GM23248 (cell line): ENCODE measurements around the gene ALKAL2. TPM values are rescaled to one million over a fixed set of nuclear protein-coding genes. Genes with fewer than 3 reads are reported as not detected.

Source experiments
- DNase-seq: peaks from one replicate; pipeline ENCODE4 v3.0.0-alpha.2; 2015
- H2AFZ ChIP-seq: fragments of 200-600 bp; sonication (generic); 2 replicates; pipeline ENCODE4 v1.6.1; 2016; ENCODE audit warnings: antibody characterized with exemption
- H3F3A ChIP-seq: fragments of 200-600 bp; sonication (generic); 2 replicates; pipeline ENCODE4 v1.6.1; 2016; ENCODE audit warnings: mild to moderate bottlenecking, antibody characterized with exemption, mixed run types; ENCODE audit not compliant: insufficient read depth
- H3K27ac ChIP-seq: fragments of 200-600 bp; sonication (generic); 2 replicates; pipeline ENCODE4 v1.5.1; 2016; ENCODE audit warnings: mild to moderate bottlenecking
- H3K27me3 ChIP-seq: fragments of 200-600 bp; sonication (generic); replicated peaks from 2 replicates; pipeline ENCODE4 v1.6.1; 2016; ENCODE audit warnings: mild to moderate bottlenecking; ENCODE audit not compliant: insufficient read depth
- H3K36me3 ChIP-seq: fragments of 200-600 bp; sonication (generic); 2 replicates; pipeline ENCODE4 v1.6.1; 2016; ENCODE audit warnings: low read depth, mild to moderate bottlenecking
- H3K4me1 ChIP-seq: fragments of 200-600 bp; sonication (generic); 2 replicates; pipeline ENCODE4 v1.6.1; 2016; ENCODE audit warnings: mild to moderate bottlenecking; ENCODE audit not compliant: insufficient read depth
- H3K4me2 ChIP-seq: fragments of 200-600 bp; sonication (generic); one replicate; pipeline ENCODE4 v1.6.1; 2016; ENCODE audit warnings: mild to moderate bottlenecking; ENCODE audit not compliant: unreplicated experiment
- H3K4me3 ChIP-seq: fragments of 200-600 bp; sonication (generic); 2 replicates; pipeline ENCODE4 v1.5.1; 2016; ENCODE audit warnings: mild to moderate bottlenecking
- H3K79me2 ChIP-seq: fragments of 200-600 bp; sonication (generic); 2 replicates; pipeline ENCODE4 v1.6.1; 2016; ENCODE audit warnings: mild to moderate bottlenecking; ENCODE audit not compliant: insufficient read depth
- H3K9ac ChIP-seq: fragments of 200-600 bp; sonication (generic); 2 replicates; pipeline ENCODE4 v1.6.1; 2016; ENCODE audit warnings: mild to moderate bottlenecking
- H3K9me2 ChIP-seq: fragments of 200-600 bp; sonication (generic); 2 replicates; pipeline ENCODE4 v1.6.1; 2016; ENCODE audit warnings: mixed run types, mild to moderate bottlenecking, moderate library complexity; ENCODE audit not compliant: insufficient read depth
- H3K9me3 ChIP-seq: fragments of 200-600 bp; sonication (generic); one replicate; pipeline ENCODE4 v1.6.1; 2017; ENCODE audit warnings: low read depth
- H4K20me1 ChIP-seq: fragments of 200-600 bp; sonication (generic); 2 replicates; pipeline ENCODE4 v1.6.0; 2016; ENCODE audit not compliant: insufficient read depth
- EZH2 ChIP-seq: fragments of 200-600 bp; sonication (generic); IDR thresholded peaks from 2 replicates; pipeline ENCODE4 v1.6.1; 2018; ENCODE audit warnings: antibody characterized with exemption, mild to moderate bottlenecking; ENCODE audit not compliant: insufficient read depth, poor library complexity, severe bottlenecking
- EZH2phosphoT487 ChIP-seq: fragments of 200-600 bp; sonication (generic); IDR thresholded peaks from 2 replicates; pipeline ENCODE4 v1.6.1; 2018; ENCODE audit warnings: antibody characterized with exemption, moderate library complexity, mild to moderate bottlenecking, low read depth; ENCODE audit not compliant: insufficient read depth
- WGBS, 2 experiments: methylation state at CpG; one replicate each; pipeline ENCODE4 v1.1.6; 2015 to 2017; ENCODE audit warnings: low lambda C conversion rate in 2 of 2, low coverage in 1 of 2; ENCODE audit errors: missing lambda C conversion rate in 2 of 2; 5-methylcytosine and 5-hydroxymethylcytosine counted together
- in situ Hi-C: fragments of 300-500 bp; cut with MboI; formaldehyde crosslinking; loops from 2 replicates; pipeline ENCODE4 v1.15.0; 2020
- polyA plus RNA-seq: library from polyadenylated mRNA; unstranded; fragments of >200 nt; fragmentation: Nextera tagmentation; extraction: Ambion mirVana; gene quantifications from 2 replicates; pipeline ENCODE4 v1.2.1, GENCODE V29; 2016
- total RNA-seq: library from RNA; depleted of rRNA; stranded (reverse); fragments of >200 nt; shearing (Covaris generic); gene quantifications from 2 replicates; pipeline ENCODE4 v1.2.3, GENCODE V29; 2014

ALKAL2 gene
- total and polyA plus RNA-seq, 2 experiments from 2014 or later: not detected

DNA sequence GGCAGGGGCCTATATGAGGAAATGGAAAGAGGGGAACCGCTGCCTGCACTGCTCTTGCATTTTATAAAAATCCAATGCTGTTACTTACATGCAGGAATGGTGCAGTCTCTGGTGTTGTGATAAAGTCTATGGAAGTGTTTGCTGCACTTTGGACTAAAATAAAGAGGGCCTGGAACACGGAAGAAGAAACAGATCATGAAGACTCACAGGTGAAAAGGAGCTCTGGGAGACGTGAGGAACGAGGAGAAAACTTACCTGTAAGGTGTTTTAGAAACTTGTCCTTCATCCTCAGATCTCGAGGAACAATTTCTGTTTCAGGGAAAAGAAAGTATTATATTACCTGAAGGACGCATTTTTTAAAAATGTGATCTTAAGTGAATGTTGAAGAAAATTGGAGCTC, 1.9 kb downstream of the ALKAL2 start:
- Histone ChIP-seq H3K27ac (no peak overlapping the region), H4K20me1 (no peaks in the 10 kb centered on the region), H3K9me3 (no peaks in the 10 kb centered on the region), H3F3A (peaks cover 37% of the 10 kb centered on the region), H3K4me2 (peak overlapping the region; percentile 35), H3K9ac (no peak overlapping the region), H3K27me3 (peaks cover 4% of the 10 kb centered on the region; the same call in 1 of the 2 replicates), H3K79me2 (no peaks in the 10 kb centered on the region), H3K4me1 (peaks cover 24% of the 10 kb centered on the region), H3K36me3 (no peaks in the 10 kb centered on the region), H2AFZ (no peak overlapping the region), H3K9me2 (no peaks in the 10 kb centered on the region), H3K4me3 (no peak overlapping the region)
- TF ChIP-seq EZH2phosphoT487: no peak
- no peak for TF ChIP-seq EZH2
- no peak for DNase-seq
- in situ Hi-C loops: no loop called here
- 80 to 83% methylated on average over 6 of the region's 6 CpGs for WGBS, 2 experiments

DNA sequence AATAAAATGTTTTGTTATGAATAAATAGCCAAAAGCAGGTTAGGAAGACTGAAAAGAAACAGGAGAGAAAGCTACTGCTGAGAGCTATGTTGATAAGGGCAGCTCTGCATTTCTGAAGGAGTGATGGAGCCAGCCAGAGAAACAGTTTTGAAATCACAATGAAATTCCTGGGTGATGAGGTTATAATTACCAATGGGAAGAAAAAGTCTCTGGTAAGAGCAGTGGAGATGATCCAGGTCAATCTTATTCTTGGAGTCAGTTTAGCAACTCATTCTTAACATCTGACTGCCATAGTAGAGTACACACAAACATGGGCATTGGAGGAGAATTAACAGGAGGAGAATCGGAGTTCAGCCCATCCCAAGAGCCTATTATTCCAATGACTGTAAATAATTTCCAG, 2.4 kb downstream of the ALKAL2 start:
- H2AFZ ChIP-seq: no peak overlapping the region
- H3K4me2 ChIP-seq: peak overlapping the region; percentile 35
- H3K9ac ChIP-seq: no peak overlapping the region
- H3K79me2 ChIP-seq: no peaks in the 10 kb centered on the region
- H3K9me2 ChIP-seq: no peaks in the 10 kb centered on the region
- H3K4me1 ChIP-seq: peaks cover 24% of the 10 kb centered on the region
- no peaks in the 10 kb centered on the region for H3K9me3 ChIP-seq
- H3K4me3 ChIP-seq: no peak overlapping the region
- in situ Hi-C loops: no loop called here
- peaks cover 4% of the 10 kb centered on the region; the same call in 1 of the 2 replicates for H3K27me3 ChIP-seq
- H3K27ac ChIP-seq: peak overlapping the region; percentile 44
- H3F3A ChIP-seq: peaks cover 37% of the 10 kb centered on the region
- WGBS, 2 experiments: 3 to 19% methylated on average over 1 of the region's 1 CpG
- peak; percentile 86 for DNase-seq
- H4K20me1 ChIP-seq: no peaks in the 10 kb centered on the region
- no peak for TF ChIP-seq EZH2phosphoT487
- TF ChIP-seq EZH2: no peak
- H3K36me3 ChIP-seq: no peaks in the 10 kb centered on the region

DNA sequence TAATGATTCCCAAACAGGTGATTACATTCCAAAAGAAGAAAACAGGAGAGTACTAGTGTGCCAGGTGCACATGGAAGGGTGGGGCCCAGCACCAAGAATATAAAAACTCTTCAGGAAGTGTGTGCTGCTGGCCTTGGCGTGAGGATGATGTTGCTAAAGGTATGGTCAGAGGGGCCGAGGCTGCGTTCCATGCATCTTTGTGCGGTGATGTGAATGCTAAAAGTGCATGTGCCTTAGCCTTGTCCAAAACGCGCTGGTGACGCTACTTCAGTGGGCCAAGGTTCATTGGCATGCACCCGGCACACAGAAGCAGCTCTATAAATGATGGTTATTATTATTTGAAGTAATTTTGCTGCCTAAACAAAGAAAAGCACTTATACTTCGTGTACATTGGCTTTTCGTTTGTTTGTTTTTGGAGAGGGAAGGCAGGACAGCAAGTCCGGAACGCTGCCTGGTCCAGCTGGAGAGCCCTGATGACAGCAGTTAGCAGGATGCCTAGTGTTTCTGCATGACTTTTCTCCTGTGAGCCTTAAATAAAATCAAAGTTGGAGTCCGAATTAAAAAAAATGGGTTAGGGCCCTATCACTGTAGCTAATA, 2.9 kb downstream of the ALKAL2 start:
- no peak for TF ChIP-seq EZH2phosphoT487
- no peak for TF ChIP-seq EZH2
- Histone ChIP-seq H3K36me3 (0 out of 2 replicates have a peak, but pooled peaks cover 3% of the 10 kb centered on the region), H3K27me3 (peaks cover 4% of the 10 kb centered on the region; the same call in 1 of the 2 replicates), H2AFZ (no peak overlapping the region), H3K4me1 (peaks cover 24% of the 10 kb centered on the region), H3K4me3 (no peak overlapping the region), H3K27ac (peak overlapping the region; percentile 44), H3K9me2 (no peaks in the 10 kb centered on the region), H3K9me3 (no peaks in the 10 kb centered on the region), H3K4me2 (peak overlapping the region; percentile 34), H3K79me2 (no peaks in the 10 kb centered on the region), H3K9ac (no peak overlapping the region), H4K20me1 (no peaks in the 10 kb centered on the region), H3F3A (peaks cover 37% of the 10 kb centered on the region)
- DNase-seq: no peak
- 70 to 74% methylated on average over 13 of the region's 13 CpGs for WGBS, 2 experiments
- in situ Hi-C loops: no loop called here

GRCh38 chr2:283996-284794, 3.7 kb downstream of the ALKAL2 start:
- no peak overlapping the region for H3K4me2 ChIP-seq
- H3K9me2 ChIP-seq: no peaks in the 10 kb centered on the region

More at GRCh38 chr2:283996-284794, 3.7 kb downstream of the ALKAL2 start:
- peaks cover 3% of the 10 kb centered on the region; the same call in 1 of the 2 replicates for H3K27me3 ChIP-seq
- no peak overlapping the region for H3K4me3 ChIP-seq
- no peak for DNase-seq
- H3K4me1 ChIP-seq: peaks cover 24% of the 10 kb centered on the region
- WGBS, 2 experiments: 82 to 91% methylated on average over 4 of the region's 4 CpGs
- H3K9me3 ChIP-seq: no peaks in the 10 kb centered on the region
- in situ Hi-C loops: no loop called here
- no peak overlapping the region for H3K27ac ChIP-seq
- no peaks in the 10 kb centered on the region for H3K79me2 ChIP-seq
- H2AFZ ChIP-seq: no peak overlapping the region
- TF ChIP-seq EZH2phosphoT487 (no peak), EZH2 (no peak)
- no peak overlapping the region for H3K9ac ChIP-seq
- peaks cover 37% of the 10 kb centered on the region for H3F3A ChIP-seq
- no peaks in the 10 kb centered on the region for H4K20me1 ChIP-seq
- peaks cover 11% of the 10 kb centered on the region for H3K36me3 ChIP-seq
